Measurements from ENCODE around the gene IFRD1.

The IFRD1 gene

DNA sequence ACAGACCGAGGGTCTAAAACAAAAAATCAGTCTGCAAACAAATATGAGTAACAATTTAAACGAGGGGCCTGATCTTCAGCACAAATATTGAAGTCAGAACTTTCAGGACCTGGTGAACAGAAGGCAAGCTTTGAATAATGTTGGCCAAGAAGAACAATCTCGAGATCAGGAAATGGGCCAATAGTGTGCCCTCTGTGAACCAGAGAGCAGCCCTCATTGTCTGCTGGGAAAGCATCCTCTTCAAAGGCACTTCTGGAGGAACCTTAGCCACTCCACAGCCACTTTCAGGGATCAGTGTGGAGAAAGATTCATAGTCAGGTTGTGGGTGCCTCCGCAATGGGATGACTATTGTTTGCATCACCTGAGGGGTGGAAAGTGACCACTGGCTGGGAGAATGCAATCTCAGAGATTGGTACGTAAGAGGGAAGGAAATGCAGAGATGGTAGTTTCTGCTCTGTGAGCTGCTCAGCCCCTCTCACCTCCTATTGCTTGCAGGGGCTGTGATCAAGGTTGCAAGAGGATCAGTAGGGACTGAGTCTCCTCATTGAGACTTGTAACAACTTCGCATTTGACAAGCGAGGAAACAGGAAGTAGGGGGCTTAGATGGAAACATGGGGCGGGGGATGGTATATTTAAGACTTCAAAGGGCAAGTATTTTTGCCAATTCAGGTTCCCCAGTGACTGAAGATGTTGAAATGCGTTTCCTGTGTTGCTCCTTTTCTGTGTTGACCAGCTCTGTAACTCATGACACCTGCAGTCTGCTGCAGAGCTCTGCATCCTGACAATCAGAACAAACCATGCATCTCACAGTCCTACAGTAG lies 28.4 kb upstream of the IFRD1 start:
- Histone ChIP-seq H3K4me1 (ENCODE audit: control insufficient read depth, insufficient read depth, low read length) (peaks cover 10% of the 10 kb centered on the region), H3K9me3 (ENCODE audit: control insufficient read depth, insufficient read depth, low read length) (no peaks in the 10 kb centered on the region), H3K4me3 (ENCODE audit: low read depth, low read length) (no peak overlapping the region), H3K27me3 (ENCODE audit: control insufficient read depth, insufficient read depth, low read length) (no peaks in the 10 kb centered on the region), H3K36me3 (ENCODE audit: control insufficient read depth, insufficient read depth, low read length) (no peaks in the 10 kb centered on the region), H3K9ac (ENCODE audit: low read depth, low read length) (no peak overlapping the region)

DNA sequence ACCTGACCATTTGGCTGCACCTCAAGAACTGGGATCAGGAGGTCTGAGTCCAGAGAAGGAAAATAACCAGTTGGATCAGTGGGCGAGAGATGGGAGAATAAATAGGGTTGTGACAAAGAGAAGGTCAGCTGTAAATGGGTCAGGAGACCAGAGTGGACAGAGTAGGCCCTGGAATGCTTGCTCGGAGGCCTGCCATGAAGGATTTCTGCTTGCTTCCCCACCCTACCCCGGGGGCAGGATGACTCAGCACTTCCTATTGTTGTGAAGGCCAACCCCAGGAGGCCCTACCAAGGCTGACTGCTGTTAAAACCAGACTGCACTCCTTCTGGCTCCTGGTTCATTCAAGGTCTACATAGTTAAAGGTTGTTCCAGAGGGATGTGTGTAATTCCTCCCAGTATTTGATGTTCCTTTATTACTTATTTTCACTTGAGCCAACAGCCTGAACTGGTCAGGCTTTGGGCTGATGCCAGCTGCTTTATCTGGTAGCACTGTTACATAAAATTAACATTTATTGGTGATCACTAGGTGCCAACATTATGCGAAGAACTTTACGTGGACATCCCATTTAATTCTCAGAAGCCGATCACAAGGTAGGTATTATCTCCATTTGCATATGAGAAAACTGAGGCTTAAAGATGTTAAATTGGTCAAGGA lies 27.3 kb upstream of the IFRD1 start:
- Histone ChIP-seq H3K9me3 (ENCODE audit: control insufficient read depth, insufficient read depth, low read length) (no peaks in the 10 kb centered on the region), H3K9ac (ENCODE audit: low read depth, low read length) (no peak overlapping the region), H3K4me3 (ENCODE audit: low read depth, low read length) (no peak overlapping the region), H3K36me3 (ENCODE audit: control insufficient read depth, insufficient read depth, low read length) (no peaks in the 10 kb centered on the region), H3K27me3 (ENCODE audit: control insufficient read depth, insufficient read depth, low read length) (no peaks in the 10 kb centered on the region), H3K4me1 (ENCODE audit: control insufficient read depth, insufficient read depth, low read length) (peaks cover 10% of the 10 kb centered on the region)

DNA sequence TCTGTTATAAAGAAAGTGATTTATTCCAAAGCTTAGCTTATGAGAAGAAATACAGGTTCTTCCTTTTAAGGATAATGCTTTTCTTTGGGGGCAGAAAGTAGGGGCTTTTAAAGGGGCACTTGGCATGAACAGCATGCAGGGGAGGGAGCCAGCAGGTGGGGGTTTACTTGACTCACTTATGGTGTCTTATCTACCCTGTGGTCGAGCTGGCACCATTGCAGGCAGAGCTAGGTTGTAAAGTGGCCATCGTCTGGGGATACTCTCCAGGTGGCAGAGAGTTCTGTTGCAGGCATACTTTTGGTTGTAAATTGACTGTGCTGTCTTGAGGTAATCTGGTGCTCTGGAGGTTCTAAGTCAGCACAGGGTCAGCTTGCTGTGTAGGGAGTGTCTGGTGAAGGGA lies 26.3 kb upstream of the IFRD1 start:
- Histone ChIP-seq H3K4me1 (ENCODE audit: control insufficient read depth, insufficient read depth, low read length) (peaks cover 10% of the 10 kb centered on the region), H3K9ac (ENCODE audit: low read depth, low read length) (no peak overlapping the region), H3K9me3 (ENCODE audit: control insufficient read depth, insufficient read depth, low read length) (no peaks in the 10 kb centered on the region), H3K27me3 (ENCODE audit: control insufficient read depth, insufficient read depth, low read length) (no peaks in the 10 kb centered on the region), H3K36me3 (ENCODE audit: control insufficient read depth, insufficient read depth, low read length) (no peaks in the 10 kb centered on the region), H3K4me3 (ENCODE audit: low read depth, low read length) (no peak overlapping the region)

- Histone ChIP-seq H3K36me3 (ENCODE audit: control insufficient read depth, insufficient read depth, low read length) (no peaks in the 10 kb centered on the region), H3K27me3 (ENCODE audit: control insufficient read depth, insufficient read depth, low read length) (no peaks in the 10 kb centered on the region), H3K4me3 (ENCODE audit: low read depth, low read length) (no peak overlapping the region), H3K4me1 (ENCODE audit: control insufficient read depth, insufficient read depth, low read length) (peaks cover 5% of the 10 kb centered on the region), H3K9ac (ENCODE audit: low read depth, low read length) (no peak overlapping the region), H3K9me3 (ENCODE audit: control insufficient read depth, insufficient read depth, low read length) (no peaks in the 10 kb centered on the region)
These were observed 22.3 kb upstream of the IFRD1 start for GRCh38 chr7:112427984-112428383.

- no peak overlapping the region for H3K9ac ChIP-seq (ENCODE audit: low read depth, low read length)
- H3K4me1 ChIP-seq (ENCODE audit: control insufficient read depth, insufficient read depth, low read length) = no peaks in the 10 kb centered on the region
- H3K4me3 ChIP-seq (ENCODE audit: low read depth, low read length) = no peak overlapping the region
- no peaks in the 10 kb centered on the region for H3K9me3 ChIP-seq (ENCODE audit: control insufficient read depth, insufficient read depth, low read length)
- H3K36me3 ChIP-seq (ENCODE audit: control insufficient read depth, insufficient read depth, low read length) = no peaks in the 10 kb centered on the region
- no peaks in the 10 kb centered on the region for H3K27me3 ChIP-seq (ENCODE audit: control insufficient read depth, insufficient read depth, low read length)
These were observed 21.5 kb upstream of the IFRD1 start for GRCh38 chr7:112428715-112429114.

- H3K9me3 ChIP-seq (ENCODE audit: control insufficient read depth, insufficient read depth, low read length) = no peaks in the 10 kb centered on the region
- H3K36me3 ChIP-seq (ENCODE audit: control insufficient read depth, insufficient read depth, low read length) = no peaks in the 10 kb centered on the region
- H3K9ac ChIP-seq (ENCODE audit: low read depth, low read length) = no peak overlapping the region
- H3K4me1 ChIP-seq (ENCODE audit: control insufficient read depth, insufficient read depth, low read length) = no peaks in the 10 kb centered on the region
- H3K27me3 ChIP-seq (ENCODE audit: control insufficient read depth, insufficient read depth, low read length) = no peaks in the 10 kb centered on the region
- H3K4me3 ChIP-seq (ENCODE audit: low read depth, low read length) = no peak overlapping the region
These were observed 19.6 kb upstream of the IFRD1 start for GRCh38 chr7:112430649-112431048.

DNA sequence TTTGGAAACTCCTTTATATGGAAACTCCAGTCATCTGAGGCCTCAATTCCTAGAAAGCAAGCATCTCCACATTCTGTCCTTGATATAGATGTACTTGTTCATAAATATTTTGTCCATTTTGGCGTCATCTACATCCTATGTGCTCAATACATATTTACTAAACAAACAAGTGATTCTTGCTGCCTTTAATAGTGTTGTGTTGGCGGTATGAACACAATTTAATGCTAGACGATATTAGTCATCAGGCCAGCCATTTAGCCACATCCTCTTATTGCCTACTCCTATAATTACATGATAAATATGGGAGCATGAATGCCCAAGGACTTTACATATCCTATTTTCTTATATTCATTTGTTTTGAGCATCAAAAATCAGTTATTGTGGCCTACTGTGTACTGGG lies 18.5 kb upstream of the IFRD1 start:
- Histone ChIP-seq H3K4me3 (ENCODE audit: low read depth, low read length) (no peak overlapping the region), H3K4me1 (ENCODE audit: control insufficient read depth, insufficient read depth, low read length) (no peaks in the 10 kb centered on the region), H3K9me3 (ENCODE audit: control insufficient read depth, insufficient read depth, low read length) (no peaks in the 10 kb centered on the region), H3K9ac (ENCODE audit: low read depth, low read length) (no peak overlapping the region), H3K27me3 (ENCODE audit: control insufficient read depth, insufficient read depth, low read length) (no peaks in the 10 kb centered on the region), H3K36me3 (ENCODE audit: control insufficient read depth, insufficient read depth, low read length) (no peaks in the 10 kb centered on the region)

DNA sequence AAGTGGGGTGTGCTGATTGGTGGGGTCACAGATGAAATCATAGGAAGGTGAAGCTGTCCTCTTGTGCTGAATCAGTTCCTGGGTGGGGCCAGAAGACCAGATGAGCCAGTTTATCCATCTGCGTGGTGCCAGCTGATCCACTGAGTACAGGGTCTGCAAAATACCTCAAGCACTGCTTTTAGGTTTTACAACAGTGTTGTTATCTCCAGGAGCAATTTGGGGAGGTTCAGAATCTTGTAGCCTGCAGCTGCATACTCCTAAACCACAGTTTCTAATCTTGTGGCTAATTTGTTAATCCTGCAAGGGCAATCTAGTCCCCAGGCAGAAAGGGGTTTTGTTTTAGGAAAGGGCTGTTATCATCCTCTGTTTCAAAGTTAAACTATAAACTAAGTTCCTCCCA lies 17.0 kb upstream of the IFRD1 start:
- H3K4me1 ChIP-seq (ENCODE audit: control insufficient read depth, insufficient read depth, low read length) = no peaks in the 10 kb centered on the region
- no peaks in the 10 kb centered on the region for H3K27me3 ChIP-seq (ENCODE audit: control insufficient read depth, insufficient read depth, low read length)
- H3K9ac ChIP-seq (ENCODE audit: low read depth, low read length) = no peak overlapping the region
- H3K36me3 ChIP-seq (ENCODE audit: control insufficient read depth, insufficient read depth, low read length) = no peaks in the 10 kb centered on the region
- H3K9me3 ChIP-seq (ENCODE audit: control insufficient read depth, insufficient read depth, low read length) = no peaks in the 10 kb centered on the region
- no peak overlapping the region for H3K4me3 ChIP-seq (ENCODE audit: low read depth, low read length)

DNA sequence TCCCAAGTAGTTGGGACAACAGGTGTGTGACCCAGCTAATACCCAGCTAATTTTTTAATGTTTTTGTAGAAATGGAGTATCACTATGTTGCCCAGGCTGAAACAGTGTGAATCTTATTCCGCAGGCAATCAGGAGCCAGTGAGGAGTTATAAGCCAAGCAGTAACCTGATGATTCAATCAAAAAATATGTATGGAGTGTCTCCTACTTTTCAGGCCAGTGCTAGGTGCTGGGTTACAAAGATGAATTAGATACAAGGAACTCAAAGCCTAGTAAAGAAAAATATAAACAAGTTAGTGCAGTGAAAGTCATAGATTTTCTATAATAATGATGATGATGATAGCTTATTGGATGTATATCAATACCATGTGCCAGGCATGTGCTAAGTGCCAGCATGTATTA lies 13.2 kb upstream of the IFRD1 start:
- H3K4me3 ChIP-seq (ENCODE audit: low read depth, low read length) = no peak overlapping the region
- no peaks in the 10 kb centered on the region for H3K4me1 ChIP-seq (ENCODE audit: control insufficient read depth, insufficient read depth, low read length)
- no peaks in the 10 kb centered on the region for H3K27me3 ChIP-seq (ENCODE audit: control insufficient read depth, insufficient read depth, low read length)
- no peak overlapping the region for H3K9ac ChIP-seq (ENCODE audit: low read depth, low read length)
- no peaks in the 10 kb centered on the region for H3K9me3 ChIP-seq (ENCODE audit: control insufficient read depth, insufficient read depth, low read length)
- no peaks in the 10 kb centered on the region for H3K36me3 ChIP-seq (ENCODE audit: control insufficient read depth, insufficient read depth, low read length)

DNA sequence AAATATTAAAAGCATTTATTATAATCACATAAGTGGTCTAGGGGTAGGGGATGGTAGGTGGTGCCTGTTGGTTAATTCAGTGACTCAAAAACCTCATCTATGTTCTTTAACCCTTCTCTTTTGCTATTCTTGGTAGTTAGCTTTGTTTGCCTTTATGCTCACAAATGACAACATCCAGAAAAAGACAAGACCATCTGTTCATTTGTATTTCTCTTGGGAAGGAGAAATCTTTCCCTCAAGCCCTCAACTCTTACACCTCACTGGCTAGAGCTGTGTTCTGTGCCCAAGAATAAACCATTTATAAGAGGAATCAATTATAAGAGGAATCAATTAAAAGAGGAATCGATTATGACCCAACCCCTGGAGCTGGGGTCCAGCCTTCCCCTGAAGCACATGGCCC lies 10.8 kb upstream of the IFRD1 start:
- Histone ChIP-seq H3K36me3 (ENCODE audit: control insufficient read depth, insufficient read depth, low read length) (no peaks in the 10 kb centered on the region), H3K27me3 (ENCODE audit: control insufficient read depth, insufficient read depth, low read length) (no peaks in the 10 kb centered on the region), H3K9ac (ENCODE audit: low read depth, low read length) (no peak overlapping the region), H3K4me1 (ENCODE audit: control insufficient read depth, insufficient read depth, low read length) (no peaks in the 10 kb centered on the region), H3K4me3 (ENCODE audit: low read depth, low read length) (no peak overlapping the region), H3K9me3 (ENCODE audit: control insufficient read depth, insufficient read depth, low read length) (no peaks in the 10 kb centered on the region)

- Histone ChIP-seq H3K36me3 (ENCODE audit: control insufficient read depth, insufficient read depth, low read length) (no peaks in the 10 kb centered on the region), H3K9me3 (ENCODE audit: control insufficient read depth, insufficient read depth, low read length) (no peaks in the 10 kb centered on the region), H3K4me3 (ENCODE audit: low read depth, low read length) (no peak overlapping the region), H3K9ac (ENCODE audit: low read depth, low read length) (no peak overlapping the region), H3K4me1 (ENCODE audit: control insufficient read depth, insufficient read depth, low read length) (no peaks in the 10 kb centered on the region), H3K27me3 (ENCODE audit: control insufficient read depth, insufficient read depth, low read length) (no peaks in the 10 kb centered on the region)
These were observed 8.1 kb upstream of the IFRD1 start for GRCh38 chr7:112442210-112442609.

- H3K36me3 ChIP-seq (ENCODE audit: control insufficient read depth, insufficient read depth, low read length) = no peaks in the 10 kb centered on the region
- no peaks in the 10 kb centered on the region for H3K9me3 ChIP-seq (ENCODE audit: control insufficient read depth, insufficient read depth, low read length)
These were observed 5.8 kb upstream of the IFRD1 start for GRCh38 chr7:112444505-112444904.

More at GRCh38 chr7:112444505-112444904, 5.8 kb upstream of the IFRD1 start:
- Histone ChIP-seq H3K4me1 (ENCODE audit: control insufficient read depth, insufficient read depth, low read length) (peaks cover 1% of the 10 kb centered on the region), H3K27me3 (ENCODE audit: control insufficient read depth, insufficient read depth, low read length) (no peaks in the 10 kb centered on the region), H3K4me3 (ENCODE audit: low read depth, low read length) (no peak overlapping the region), H3K9ac (ENCODE audit: low read depth, low read length) (no peak overlapping the region)
